ENCODE data around the gene APOO.
"Not testable (repeated sequence)": the region's sequence is repeated elsewhere in the genome, so short reads cannot be mapped to it uniquely, and the experiment has no call there.

Gene APOO

DNA sequence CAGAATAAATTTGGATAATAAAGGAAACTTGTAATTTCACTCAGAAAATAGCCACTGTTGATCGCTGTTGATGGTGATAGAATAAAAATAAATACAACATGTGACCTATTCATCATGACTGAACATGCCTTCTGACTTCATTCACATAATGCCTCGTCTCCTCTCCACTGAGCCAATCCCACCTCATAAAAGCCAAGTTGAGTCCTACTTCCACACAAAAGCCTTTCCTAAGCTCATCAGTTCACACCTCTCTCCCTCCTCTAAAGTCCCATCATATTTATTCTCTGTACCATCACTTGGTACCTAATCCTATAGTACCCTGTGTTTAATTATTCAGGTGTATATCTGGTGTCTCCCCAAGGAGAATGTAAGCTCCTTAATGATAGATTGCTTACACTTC, 37.7 kb downstream of the APOO start:
- H3K4me1 ChIP-seq (ENCODE audit: insufficient read depth, poor library complexity, severe bottlenecking), result no peaks in the 10 kb centered on the region
- no peaks in the 10 kb centered on the region for H3K9me3 ChIP-seq (ENCODE audit: severe bottlenecking)
- no peaks in the 10 kb centered on the region for H3K36me3 ChIP-seq (ENCODE audit: low read depth)
- TF ChIP-seq, protein P1, sequence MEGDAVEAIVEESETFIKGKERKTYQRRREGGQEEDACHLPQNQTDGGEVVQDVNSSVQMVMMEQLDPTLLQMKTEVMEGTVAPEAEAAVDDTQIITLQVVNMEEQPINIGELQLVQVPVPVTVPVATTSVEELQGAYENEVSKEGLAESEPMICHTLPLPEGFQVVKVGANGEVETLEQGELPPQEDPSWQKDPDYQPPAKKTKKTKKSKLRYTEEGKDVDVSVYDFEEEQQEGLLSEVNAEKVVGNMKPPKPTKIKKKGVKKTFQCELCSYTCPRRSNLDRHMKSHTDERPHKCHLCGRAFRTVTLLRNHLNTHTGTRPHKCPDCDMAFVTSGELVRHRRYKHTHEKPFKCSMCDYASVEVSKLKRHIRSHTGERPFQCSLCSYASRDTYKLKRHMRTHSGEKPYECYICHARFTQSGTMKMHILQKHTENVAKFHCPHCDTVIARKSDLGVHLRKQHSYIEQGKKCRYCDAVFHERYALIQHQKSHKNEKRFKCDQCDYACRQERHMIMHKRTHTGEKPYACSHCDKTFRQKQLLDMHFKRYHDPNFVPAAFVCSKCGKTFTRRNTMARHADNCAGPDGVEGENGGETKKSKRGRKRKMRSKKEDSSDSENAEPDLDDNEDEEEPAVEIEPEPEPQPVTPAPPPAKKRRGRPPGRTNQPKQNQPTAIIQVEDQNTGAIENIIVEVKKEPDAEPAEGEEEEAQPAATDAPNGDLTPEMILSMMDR (IDR thresholded peaks at IDR 0.05; ENCODE audit: poor library complexity, severe bottlenecking), result no peak
- ATAC-seq (ENCODE audit: low read depth), result no peak
- no peak for DNase-seq (ENCODE audit: low spot score)
- no peak overlapping the region for H3K27ac ChIP-seq (ENCODE audit: poor library complexity, severe bottlenecking)
- H3K27me3 ChIP-seq (ENCODE audit: insufficient read depth, poor library complexity, severe bottlenecking), result no peaks in the 10 kb centered on the region
- no peak overlapping the region for H3K4me3 ChIP-seq (ENCODE audit: severe bottlenecking)

DNA sequence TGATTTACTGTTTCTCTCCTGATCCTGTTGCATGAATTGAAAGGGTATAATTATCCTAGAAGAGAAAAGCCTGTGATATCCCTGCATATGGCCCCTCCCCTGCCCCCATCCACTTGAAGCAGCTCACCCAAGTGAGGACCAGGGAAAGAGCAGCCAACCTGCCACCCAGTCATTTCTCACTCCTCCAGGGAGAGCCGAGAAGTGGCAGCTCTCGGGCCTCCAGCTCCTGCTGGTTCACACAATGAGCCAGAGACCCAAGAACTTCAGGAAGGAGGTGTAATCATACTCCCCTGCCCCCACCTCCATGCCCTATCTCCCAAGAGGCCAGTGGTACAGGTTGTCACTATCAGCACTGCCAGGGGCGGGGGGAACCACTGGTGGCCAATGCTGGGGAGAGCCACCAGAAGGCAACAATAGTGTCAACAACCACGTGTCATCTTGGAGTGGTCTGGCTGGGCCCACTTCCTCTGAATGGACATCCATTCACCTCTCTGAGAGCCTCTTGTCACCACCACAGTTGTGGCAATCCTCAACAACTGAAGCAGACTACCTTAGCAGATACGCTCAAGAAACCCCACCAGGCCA, 42.9 kb downstream of the APOO start:
- H3K36me3 ChIP-seq (ENCODE audit: low read depth), result no peaks in the 10 kb centered on the region
- no peak for DNase-seq (ENCODE audit: low spot score)
- TF ChIP-seq, protein P1 (IDR thresholded peaks at IDR 0.05; ENCODE audit: poor library complexity, severe bottlenecking), result no peak

DNA sequence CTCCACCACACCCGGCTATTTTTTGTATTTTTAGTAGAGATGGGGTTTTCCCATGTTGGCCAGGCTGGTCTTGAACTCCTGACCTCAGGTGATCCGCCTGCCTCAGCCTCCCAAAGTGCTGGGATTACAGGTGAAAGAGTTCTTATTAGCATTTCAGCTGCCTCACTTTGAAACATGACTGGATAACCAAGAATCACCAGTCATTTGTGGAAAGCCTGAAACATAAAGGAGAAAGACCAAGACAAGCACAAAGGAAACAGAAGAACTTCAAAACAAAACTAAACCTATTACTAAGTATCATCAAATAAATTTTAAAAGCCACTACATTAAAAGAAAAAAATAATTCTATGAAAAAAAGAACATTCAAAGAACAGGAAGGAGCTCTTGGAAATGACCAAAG, 45.8 kb downstream of the APOO start:
- not testable (repeated sequence) for H3K9me3 ChIP-seq (ENCODE audit: severe bottlenecking); H3K4me1 ChIP-seq (ENCODE audit: insufficient read depth, poor library complexity, severe bottlenecking); DNase-seq (ENCODE audit: low spot score); H3K4me3 ChIP-seq (ENCODE audit: severe bottlenecking); ATAC-seq (ENCODE audit: low read depth); H3K36me3 ChIP-seq (ENCODE audit: low read depth); H3K27ac ChIP-seq (ENCODE audit: poor library complexity, severe bottlenecking); H3K27me3 ChIP-seq (ENCODE audit: insufficient read depth, poor library complexity, severe bottlenecking)

More for the DNA sequence above, 42.9 kb downstream of the APOO start:
- H3K4me1 ChIP-seq (ENCODE audit: insufficient read depth, poor library complexity, severe bottlenecking), result no peaks in the 10 kb centered on the region
- no peak for ATAC-seq (ENCODE audit: low read depth)
- H3K4me3 ChIP-seq (ENCODE audit: severe bottlenecking), result no peak overlapping the region
- no peaks in the 10 kb centered on the region for H3K9me3 ChIP-seq (ENCODE audit: severe bottlenecking)
- no peak overlapping the region for H3K27ac ChIP-seq (ENCODE audit: poor library complexity, severe bottlenecking)
- H3K27me3 ChIP-seq (ENCODE audit: insufficient read depth, poor library complexity, severe bottlenecking), result no peaks in the 10 kb centered on the region

DNA sequence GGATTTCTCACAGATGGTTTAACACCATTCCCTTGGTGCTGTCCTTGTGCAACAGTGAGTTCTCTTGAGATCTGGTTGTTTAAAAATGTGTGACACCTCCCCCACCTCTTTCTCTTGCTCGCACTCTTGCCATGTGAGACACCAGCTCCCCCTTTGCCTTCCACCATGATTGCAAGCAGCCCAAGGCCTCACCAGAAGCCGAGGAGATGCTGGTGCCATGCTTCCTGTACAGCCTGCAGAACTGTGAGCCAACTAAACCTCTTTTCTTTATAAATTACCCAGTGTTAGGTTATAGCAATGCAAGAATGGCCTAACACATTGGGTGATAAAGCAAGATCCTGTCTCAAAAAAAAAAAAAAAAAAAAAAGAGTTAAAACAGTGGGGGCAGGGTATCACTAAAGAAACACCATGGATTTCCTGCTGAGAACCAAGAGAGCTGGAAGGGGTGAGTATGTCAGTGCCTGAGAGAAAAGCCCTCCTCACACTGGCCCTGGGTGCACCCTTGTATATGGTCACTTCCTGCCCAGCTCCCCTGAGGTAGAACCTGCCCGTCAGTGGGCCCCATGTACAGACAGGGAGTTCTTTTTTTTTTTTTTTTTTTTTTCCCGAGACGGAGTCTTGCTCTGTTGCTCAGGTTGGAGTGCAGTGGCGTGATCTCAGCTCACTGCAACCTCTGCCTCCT, 46.4 kb downstream of the APOO start:
- ATAC-seq (ENCODE audit: low read depth), result no peak
- no peak for DNase-seq (ENCODE audit: low spot score)
- TF ChIP-seq, protein P1 (IDR thresholded peaks at IDR 0.05; ENCODE audit: poor library complexity, severe bottlenecking), result no peak
- H3K27me3 ChIP-seq (ENCODE audit: insufficient read depth, poor library complexity, severe bottlenecking), result no peaks in the 10 kb centered on the region
- H3K4me1 ChIP-seq (ENCODE audit: insufficient read depth, poor library complexity, severe bottlenecking), result no peaks in the 10 kb centered on the region
- H3K27ac ChIP-seq (ENCODE audit: poor library complexity, severe bottlenecking), result no peak overlapping the region
- no peaks in the 10 kb centered on the region for H3K9me3 ChIP-seq (ENCODE audit: severe bottlenecking)
- no peaks in the 10 kb centered on the region for H3K36me3 ChIP-seq (ENCODE audit: low read depth)
- no peak overlapping the region for H3K4me3 ChIP-seq (ENCODE audit: severe bottlenecking)

DNA sequence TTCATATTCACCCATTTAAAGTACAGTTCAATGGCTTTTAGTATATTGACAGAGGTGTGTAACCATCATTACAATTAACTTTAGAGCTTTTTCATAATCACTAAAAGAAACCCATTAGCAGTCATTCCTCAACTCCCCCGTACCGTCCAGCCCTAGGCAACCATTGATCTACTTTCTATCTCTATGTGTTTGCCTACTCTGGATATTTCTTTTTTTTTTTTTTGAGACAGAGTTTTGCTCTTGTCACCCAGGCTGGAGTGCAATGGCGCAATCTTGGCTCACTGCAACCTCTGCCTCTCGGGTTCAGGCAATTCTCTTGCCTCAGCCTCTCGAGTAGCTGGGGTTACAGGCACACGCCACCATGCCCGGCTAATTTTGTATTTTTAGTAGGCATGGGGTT, 48.5 kb downstream of the APOO start:
- H3K27me3 ChIP-seq (ENCODE audit: insufficient read depth, poor library complexity, severe bottlenecking); H3K9me3 ChIP-seq (ENCODE audit: severe bottlenecking); DNase-seq (ENCODE audit: low spot score); H3K27ac ChIP-seq (ENCODE audit: poor library complexity, severe bottlenecking); H3K4me3 ChIP-seq (ENCODE audit: severe bottlenecking); H3K4me1 ChIP-seq (ENCODE audit: insufficient read depth, poor library complexity, severe bottlenecking); H3K36me3 ChIP-seq (ENCODE audit: low read depth); ATAC-seq (ENCODE audit: low read depth): not testable (repeated sequence)

DNA sequence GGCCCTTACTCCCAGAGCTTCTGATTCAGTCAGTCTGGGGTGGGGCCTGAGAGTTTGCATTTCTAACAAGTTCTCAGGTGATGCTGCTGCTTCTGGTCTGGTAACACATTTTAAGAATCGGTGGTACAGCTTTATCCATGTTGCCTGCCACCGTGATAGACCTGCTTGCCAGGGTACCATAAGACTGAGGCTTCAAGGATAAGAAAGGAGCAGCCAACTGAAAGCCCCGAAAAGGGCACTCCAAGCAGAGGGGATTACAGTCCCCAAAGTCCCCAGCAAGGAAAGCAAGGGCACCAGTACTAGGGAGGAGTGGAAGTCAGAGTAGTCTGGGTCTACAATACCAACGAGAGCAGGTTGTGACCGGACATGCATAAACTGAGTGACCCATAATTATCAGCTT, 49.8 kb downstream of the APOO start:
- TF ChIP-seq, protein P1 (IDR thresholded peaks at IDR 0.05; ENCODE audit: poor library complexity, severe bottlenecking), result no peak
- ATAC-seq (ENCODE audit: low read depth) (no peak), DNase-seq (ENCODE audit: low spot score) (no peak)
- Histone ChIP-seq H3K4me3 (ENCODE audit: severe bottlenecking) (no peak overlapping the region), H3K4me1 (ENCODE audit: insufficient read depth, poor library complexity, severe bottlenecking) (no peaks in the 10 kb centered on the region), H3K36me3 (ENCODE audit: low read depth) (no peaks in the 10 kb centered on the region), H3K27ac (ENCODE audit: poor library complexity, severe bottlenecking) (no peak overlapping the region), H3K27me3 (ENCODE audit: insufficient read depth, poor library complexity, severe bottlenecking) (no peaks in the 10 kb centered on the region), H3K9me3 (ENCODE audit: severe bottlenecking) (no peaks in the 10 kb centered on the region)

Measured in RWPE2 (cell line).